Body of pancreas (tissue), 4 donors: ENCODE results near the gene GTF2H2C.

Source experiments
- CTCF ChIP-seq, 7 experiments: fragments of 450-650 bp in 4 of 7; fragments of 200-600 bp in 3 of 7; sonication (generic) in 3 of 7; IDR thresholded peaks; one replicate each; pipeline ENCODE4 v1.5.1; 2016 to 2019; ENCODE audit warnings: antibody characterized with exemption in 7 of 7
- POLR2A ChIP-seq, 3 donors: fragments of 450-650 bp; IDR thresholded peaks; one replicate each; pipeline ENCODE4 v1.6.1; 2016; ENCODE audit warnings: antibody characterized with exemption in 3 of 3, mild to moderate bottlenecking in 2 of 3

- TF ChIP-seq POLR2A (IDR thresholded peaks at IDR 0.05) (no peak), CTCF (IDR thresholded peaks at IDR 0.05) (no peak)
Observed at GRCh38 chr5:69522035-69522434, 38.0 kb upstream of the GTF2H2C start.
